ENCODE data around the gene PLCG2.

Gene PLCG2

GRCh38 chr16:81882559-81882958, 103.5 kb downstream of the PLCG2 start:
- DNase-seq = no peak

DNA sequence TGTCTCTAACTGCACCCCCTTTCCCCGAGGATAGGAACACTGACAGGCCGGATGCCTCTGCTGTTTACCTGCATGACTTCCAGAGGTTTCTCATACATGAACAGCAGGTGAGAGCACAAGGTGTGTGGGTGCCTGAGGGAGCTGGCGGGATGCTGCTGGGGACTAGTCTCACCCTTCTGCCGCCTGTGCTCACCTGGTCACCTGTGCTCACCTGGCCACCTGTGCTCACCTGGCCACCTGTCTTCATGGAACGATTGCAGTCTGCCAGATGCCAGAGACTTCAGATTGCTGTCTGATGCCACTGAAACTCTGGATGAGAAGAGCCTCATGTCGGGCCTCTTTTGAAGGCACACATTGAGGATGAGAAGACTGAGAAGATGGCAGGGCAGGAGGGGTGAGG, 104.1 kb downstream of the PLCG2 start:
- no peak for DNase-seq

DNA sequence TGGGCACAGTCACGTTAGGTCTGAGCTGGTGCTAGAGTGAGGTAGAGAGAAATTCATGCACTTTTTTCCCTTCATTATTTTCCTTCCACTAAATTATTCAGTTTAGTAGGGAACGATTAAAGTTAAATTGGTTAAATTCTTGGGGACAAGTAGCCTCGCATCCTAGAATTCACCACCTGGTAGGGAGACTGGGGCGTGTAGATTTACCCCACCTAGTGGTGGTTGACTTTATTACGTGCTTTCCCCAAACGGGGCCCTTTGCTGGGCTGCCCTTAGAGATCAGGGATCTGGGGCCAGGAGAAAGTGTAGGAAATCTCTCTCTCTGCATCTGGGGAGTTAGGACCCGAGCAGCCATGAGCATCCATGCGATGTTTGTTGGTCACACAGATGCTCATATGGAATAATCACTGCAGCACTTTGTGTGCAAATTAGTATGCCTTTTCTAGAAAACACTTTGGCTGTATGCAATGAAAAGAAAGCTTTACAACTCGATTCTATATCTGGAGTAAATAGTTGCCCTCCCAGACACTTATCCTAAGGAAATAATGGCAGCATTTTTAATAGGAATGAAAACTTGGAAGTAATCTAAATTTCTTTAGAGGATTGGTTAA, 107.0 kb downstream of the PLCG2 start:
- DNase-seq = peak; percentile 14

GRCh38 chr16:81888520-81889394, 109.7 kb downstream of the PLCG2 start:
- DNase-seq = no peak

GRCh38 chr16:81891736-81892364, 112.8 kb downstream of the PLCG2 start:
- no peak for DNase-seq

- DNase-seq = no peak
These were observed 115.5 kb downstream of the PLCG2 start for GRCh38 chr16:81894592-81894991.

DNA sequence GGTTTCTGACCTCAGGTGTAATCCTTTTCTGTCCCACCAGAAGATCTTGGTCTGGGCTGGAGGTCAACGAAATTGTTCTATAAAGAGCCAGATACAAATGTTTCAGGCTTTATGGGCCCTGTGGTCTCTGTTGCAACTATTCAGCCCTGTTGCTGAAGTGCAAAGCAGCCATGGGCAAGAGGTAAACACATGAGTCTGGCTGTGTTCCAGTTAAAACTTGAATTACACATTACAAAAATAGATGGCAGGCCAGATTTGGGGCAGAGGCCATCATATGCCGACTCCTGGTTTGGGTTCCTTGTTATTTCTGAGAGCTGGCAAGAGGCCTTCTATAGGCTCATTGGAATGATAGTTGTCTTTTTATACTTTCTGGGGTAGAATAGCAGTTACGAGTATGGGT, 117.8 kb downstream of the PLCG2 start:
- DNase-seq = no peak

- DNase-seq = no peak
These were observed 120.5 kb downstream of the PLCG2 start for GRCh38 chr16:81899601-81900000.

DNA sequence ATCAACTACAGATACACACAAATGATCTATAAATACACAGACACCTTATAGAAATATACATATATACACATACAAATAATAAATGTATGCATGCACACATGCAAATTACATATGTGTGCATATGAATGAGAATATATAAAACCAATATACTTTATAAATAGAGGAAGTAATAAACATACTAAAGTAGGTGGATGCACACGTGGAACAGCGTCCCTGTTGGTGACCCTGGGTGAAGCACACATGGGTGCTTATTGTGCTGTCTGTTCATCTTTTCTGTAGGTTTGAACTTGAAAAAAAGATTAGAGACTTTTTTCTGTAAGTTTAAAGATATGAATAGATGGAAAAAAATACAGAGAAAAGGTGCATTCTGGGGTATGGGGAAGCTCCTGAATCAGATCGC, 120.9 kb downstream of the PLCG2 start:
- DNase-seq = no peak

GRCh38 chr16:81900456-81900855, 121.4 kb downstream of the PLCG2 start:
- DNase-seq = no peak

DNA sequence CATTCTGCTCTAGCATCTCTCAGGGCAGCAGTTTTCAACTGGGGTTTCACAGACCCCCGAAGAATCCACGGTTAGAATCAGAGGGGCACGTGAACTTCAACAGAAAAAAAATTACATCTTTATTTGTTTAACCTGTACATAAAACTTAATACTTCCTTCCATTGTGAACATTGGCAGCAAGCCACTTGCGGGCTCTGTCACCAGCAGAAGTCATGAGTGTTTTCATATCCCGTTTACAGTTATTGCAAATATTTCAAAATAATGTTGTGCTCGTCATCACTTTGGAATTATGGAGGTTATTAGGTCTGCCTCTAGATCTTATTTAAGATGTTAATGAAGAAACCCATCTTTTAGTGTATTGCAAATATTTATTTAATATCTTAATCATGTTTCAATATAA, 122.4 kb downstream of the PLCG2 start:
- DNase-seq = peak; percentile 57

DNA sequence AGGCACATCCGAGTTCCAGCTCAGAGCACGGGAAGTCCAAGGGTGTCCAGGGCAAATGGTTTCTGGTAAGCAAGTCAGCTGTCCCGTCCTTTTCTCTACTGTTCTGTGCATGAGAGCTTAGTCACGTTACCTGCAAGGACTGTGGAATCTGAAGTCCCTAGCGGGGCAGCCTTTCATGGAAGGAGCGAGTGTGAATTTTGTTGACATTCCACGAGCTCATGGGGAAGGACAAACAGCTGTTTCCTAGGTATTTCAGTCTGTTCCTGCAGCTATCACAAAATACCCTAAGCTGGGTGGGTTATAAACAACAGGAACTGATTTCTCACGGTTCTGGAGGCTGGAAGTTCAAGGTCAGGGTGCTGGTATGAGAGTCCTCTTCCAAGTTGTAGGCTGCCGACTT, 122.9 kb downstream of the PLCG2 start:
- no peak for DNase-seq

DNA sequence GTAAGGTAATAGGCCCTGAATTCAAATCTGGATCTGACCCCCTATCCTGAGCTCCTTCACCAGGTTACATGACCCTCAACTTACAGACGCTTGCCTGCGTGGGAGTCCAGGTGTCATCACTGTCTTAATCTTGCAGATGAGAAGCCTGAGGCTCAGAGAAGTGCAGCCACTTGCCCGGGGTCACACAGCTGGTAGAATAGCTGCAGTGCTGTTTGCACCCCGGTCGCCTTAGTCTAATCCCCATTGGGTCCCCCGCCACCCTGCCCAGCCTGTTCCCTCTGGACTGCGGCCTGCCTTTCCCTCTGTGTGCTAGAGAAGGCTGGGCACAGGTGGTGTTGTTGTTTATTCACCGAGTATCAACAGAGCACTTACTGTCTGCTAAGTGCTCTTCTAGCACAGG, 125.2 kb downstream of the PLCG2 start:
- no peak for DNase-seq

DNA sequence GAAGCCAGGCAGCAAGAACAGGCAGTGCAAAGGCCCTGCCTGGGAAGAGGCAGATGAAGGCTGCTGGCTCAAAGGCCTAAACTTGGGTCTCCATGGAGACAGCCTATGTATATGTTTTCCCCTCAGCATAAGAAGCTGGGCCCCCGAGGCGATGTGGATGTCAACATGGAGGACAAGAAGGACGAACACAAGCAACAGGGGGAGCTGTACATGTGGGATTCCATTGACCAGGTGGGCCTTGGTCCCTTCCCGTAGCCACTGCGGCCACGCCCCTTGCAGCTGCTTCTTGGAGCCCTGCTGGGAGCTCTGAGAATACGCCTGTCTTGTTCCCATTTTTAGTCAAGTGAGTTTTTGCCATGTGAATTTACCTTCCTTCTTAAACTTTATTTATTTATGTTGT, 126.2 kb downstream of the PLCG2 start:
- DNase-seq = no peak

- DNase-seq = no peak
These were observed 128.6 kb downstream of the PLCG2 start for GRCh38 chr16:81907681-81908080.

GRCh38 chr16:81908466-81909262, 129.6 kb downstream of the PLCG2 start:
- DNase-seq = no peak

- DNase-seq = no peak
These were observed 131.3 kb downstream of the PLCG2 start for GRCh38 chr16:81910366-81910885.

DNA sequence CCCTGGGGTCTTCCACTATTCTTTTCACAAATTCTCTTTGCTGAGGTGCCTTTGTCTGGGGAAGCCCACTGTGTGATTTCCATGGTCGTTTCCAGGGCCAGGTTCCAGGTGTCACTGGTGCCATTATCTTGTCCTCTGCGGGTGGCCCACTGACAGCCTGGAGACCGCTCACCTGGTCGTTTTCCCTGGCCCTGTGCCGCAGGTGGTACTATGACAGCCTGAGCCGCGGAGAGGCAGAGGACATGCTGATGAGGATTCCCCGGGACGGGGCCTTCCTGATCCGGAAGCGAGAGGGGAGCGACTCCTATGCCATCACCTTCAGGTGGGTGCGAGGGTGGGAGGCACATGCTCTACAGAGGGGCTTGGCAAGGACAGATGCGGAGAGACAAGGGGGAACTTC, 133.3 kb downstream of the PLCG2 start:
- DNase-seq = no peak

DNA sequence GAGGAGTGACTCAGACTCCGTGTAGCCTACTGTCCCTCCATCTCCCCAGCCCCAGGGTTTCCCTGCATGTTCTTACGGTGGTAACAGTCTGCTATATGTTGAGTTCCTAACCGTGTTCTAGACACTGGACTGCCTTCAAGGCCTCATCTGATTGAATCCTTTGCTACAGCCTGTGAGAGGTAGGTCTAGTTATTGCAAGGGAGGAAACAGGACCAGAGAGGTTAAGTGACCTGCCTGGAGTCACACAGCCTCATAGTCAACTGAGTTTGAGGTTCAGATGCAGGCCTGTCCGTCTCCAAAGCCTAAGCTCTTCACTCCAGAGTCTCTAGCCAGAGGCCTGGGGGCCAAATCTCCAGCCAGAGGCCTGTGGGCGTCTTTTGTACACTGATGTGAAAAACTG, 134.1 kb downstream of the PLCG2 start:
- no peak for DNase-seq

- no peak for DNase-seq
These were observed 138.3 kb downstream of the PLCG2 start for GRCh38 chr16:81917375-81917774.

- DNase-seq = no peak
These were observed 139.8 kb downstream of the PLCG2 start for GRCh38 chr16:81918927-81919326.

- DNase-seq = no peak
These were observed 141.4 kb downstream of the PLCG2 start for GRCh38 chr16:81920498-81920897.
